ENCODE results near the gene LRRC23. TPM values are rescaled to one million over a fixed set of nuclear protein-coding genes. Genes with fewer than 3 reads are reported as not detected.
A peak's percentile ranks its signal among the peaks of the same experiment; 100 is the strongest.

Gene LRRC23
- total and polyA plus RNA-seq, 3 donors from 2014 or later, result 32.7 to 112 (median 33.9) TPM

GRCh38 chr12:6952863-6953441 is 48.3 kb downstream of the LRRC23 start:
- Histone ChIP-seq H3K27me3 (no peaks in the 10 kb centered on the region), H3K27ac (peak overlapping the region; percentile 44 to 72), H3K36me3 (ENCODE audit: low read depth, missing control alignments) (no peaks in the 10 kb centered on the region), H3K4me3 (no peak overlapping the region), H3K9me3 (no peaks in the 10 kb centered on the region), H3K4me1 (peaks cover 20% of the 10 kb centered on the region)
- no peak for TF ChIP-seq POLR2A (IDR thresholded peaks at IDR 0.05)
- TF ChIP-seq CTCF (IDR thresholded peaks at IDR 0.05), result no peak
- WGBS, 2 donors, result 80 to 88% methylated on average over 15 of the region's 15 CpGs
- intact Hi-C loops (cut with DNase I; ENCODE audit: low total_unique reads), result no loop called here
- no peak for DNase-seq

GRCh38 chr12:6953442-6954315 is 49.1 kb downstream of the LRRC23 start:
- no peak for DNase-seq
- Histone ChIP-seq H3K9me3 (no peaks in the 10 kb centered on the region), H3K4me1 (peaks cover 20% of the 10 kb centered on the region), H3K36me3 (ENCODE audit: low read depth, missing control alignments) (no peaks in the 10 kb centered on the region), H3K27me3 (no peaks in the 10 kb centered on the region), H3K27ac (peak overlapping the region; percentile 44 to 72), H3K4me3 (no peak overlapping the region)
- TF ChIP-seq CTCF (IDR thresholded peaks at IDR 0.05) (no peak), POLR2A (IDR thresholded peaks at IDR 0.05) (no peak)
- intact Hi-C loops (cut with DNase I; ENCODE audit: low total_unique reads), result no loop called here
- 66 to 76% methylated on average over 24 of the region's 24 CpGs for WGBS, 2 donors

- H3K4me1 ChIP-seq, result peaks cover 20% of the 10 kb centered on the region
- DNase-seq, result peak; percentile 45
- no peak for TF ChIP-seq CTCF (IDR thresholded peaks at IDR 0.05)
- TF ChIP-seq POLR2A (IDR thresholded peaks at IDR 0.05), result no peak
- no peaks in the 10 kb centered on the region for H3K9me3 ChIP-seq
- H3K4me3 ChIP-seq, result no peak overlapping the region
- intact Hi-C loops (cut with DNase I; ENCODE audit: low total_unique reads), result no loop called here
- H3K27ac ChIP-seq, result peak overlapping the region; percentile 24 to 39
- H3K27me3 ChIP-seq, result no peaks in the 10 kb centered on the region
- H3K36me3 ChIP-seq (ENCODE audit: low read depth, missing control alignments), result no peaks in the 10 kb centered on the region
- 58 to 76% methylated on average over 21 of the region's 21 CpGs for WGBS, 2 donors
Observed at GRCh38 chr12:6954316-6955107, 49.9 kb downstream of the LRRC23 start.

- H3K36me3 ChIP-seq (ENCODE audit: low read depth, missing control alignments), result no peaks in the 10 kb centered on the region
- no peaks in the 10 kb centered on the region for H3K9me3 ChIP-seq
- H3K27ac ChIP-seq, result peak overlapping the region in 1 of 2 donors; percentile 39
- TF ChIP-seq CTCF (IDR thresholded peaks at IDR 0.05) (no peak), POLR2A (IDR thresholded peaks at IDR 0.05) (no peak)
- DNase-seq, result no peak
- intact Hi-C loops (cut with DNase I; ENCODE audit: low total_unique reads), result no loop called here
- H3K4me1 ChIP-seq, result peaks cover 20% of the 10 kb centered on the region
- no peaks in the 10 kb centered on the region for H3K27me3 ChIP-seq
- no peak overlapping the region for H3K4me3 ChIP-seq
- 79 to 85% methylated on average over 8 to 22 of the region's 22 CpGs for WGBS, 2 donors
Observed at GRCh38 chr12:6955108-6956020, 50.7 kb downstream of the LRRC23 start.
